Neuronal stem cell (in vitro differentiated cells): ENCODE measurements around the gene COG8.
A peak's percentile ranks its signal among the peaks of the same experiment; 100 is the strongest.

Experiments
- DNase-seq: peaks from one replicate; pipeline ENCODE4 v3.0.0-alpha.2; 2013; ENCODE audit warnings: low spot score
- H2AFZ ChIP-seq: one replicate; pipeline ENCODE4 v1.6.1; 2013; ENCODE audit warnings: mild to moderate bottlenecking, low read length, inconsistent platforms
- H2AK5ac ChIP-seq: 2 replicates; pipeline ENCODE4 v1.6.1; 2013; ENCODE audit warnings: low read depth, mild to moderate bottlenecking, inconsistent platforms, low read length, moderate library complexity, mixed read lengths
- H2BK120ac ChIP-seq: 2 replicates; pipeline ENCODE4 v1.6.1; 2013; ENCODE audit warnings: low read depth, mild to moderate bottlenecking, inconsistent platforms, low read length, moderate library complexity, mixed read lengths
- H2BK12ac ChIP-seq: one replicate; pipeline ENCODE4 v1.6.1; 2013; ENCODE audit warnings: low read length, inconsistent platforms
- H2BK15ac ChIP-seq: 2 replicates; pipeline ENCODE4 v1.6.1; 2013; ENCODE audit warnings: mild to moderate bottlenecking, low read length, inconsistent platforms, mixed read lengths
- H2BK5ac ChIP-seq: one replicate; pipeline ENCODE4 v1.6.1; 2013; ENCODE audit warnings: inconsistent platforms, mild to moderate bottlenecking, low read length, moderate library complexity
- H3K14ac ChIP-seq: one replicate; pipeline ENCODE4 v1.6.1; 2013; ENCODE audit warnings: low read length, inconsistent platforms
- H3K18ac ChIP-seq: 2 replicates; pipeline ENCODE4 v1.6.1; 2013; ENCODE audit warnings: low read length, inconsistent platforms
- H3K23ac ChIP-seq: 2 replicates; pipeline ENCODE4 v1.6.1; 2013; ENCODE audit warnings: low read depth, mild to moderate bottlenecking, mixed read lengths, low read length, inconsistent platforms; ENCODE audit not compliant: poor library complexity
- H3K27ac ChIP-seq: replicated peaks from 3 replicates; pipeline ENCODE4 v1.5.1; 2013; ENCODE audit warnings: low read length, inconsistent platforms
- H3K27me3 ChIP-seq, 3 experiments: 2 replicates each; pipeline ENCODE4 v1.6.1; 2013; ENCODE audit warnings: low read length in 3 of 3, mild to moderate bottlenecking in 2 of 3, inconsistent platforms in 1 of 3, low read depth in 1 of 3, mixed read lengths in 1 of 3, moderate library complexity in 1 of 3; ENCODE audit not compliant: control insufficient read depth in 3 of 3, insufficient read depth in 3 of 3
- H3K36me3 ChIP-seq, 2 donors: replicated peaks in 1 of 2; 2 replicates each; pipeline ENCODE4 v1.6.1; 2013; ENCODE audit warnings: low read length in 2 of 2; ENCODE audit not compliant: control insufficient read depth in 2 of 2, insufficient read depth in 2 of 2
- H3K4ac ChIP-seq: 2 replicates; pipeline ENCODE4 v1.6.1; 2013; ENCODE audit warnings: inconsistent platforms, mild to moderate bottlenecking, low read length, moderate library complexity
- H3K4me1 ChIP-seq, 2 donors: 1 replicate in 1 of 2; 2 replicates in 1 of 2; pipeline ENCODE4 v1.6.1; 2013; ENCODE audit warnings: low read length in 2 of 2, low read depth in 1 of 2; ENCODE audit not compliant: control insufficient read depth in 2 of 2, insufficient read depth in 1 of 2
- H3K4me2 ChIP-seq: one replicate; pipeline ENCODE4 v1.6.1; 2013; ENCODE audit warnings: mild to moderate bottlenecking, low read length, inconsistent platforms; ENCODE audit not compliant: insufficient read depth, poor library complexity, severe bottlenecking
- H3K4me3 ChIP-seq, 2 donors: 2 replicates each; pipeline ENCODE4 v1.5.1; 2013; ENCODE audit warnings: low read length in 2 of 2, mild to moderate bottlenecking in 2 of 2, inconsistent platforms in 1 of 2, moderate library complexity in 1 of 2
- H3K79me1 ChIP-seq: one replicate; pipeline ENCODE4 v1.6.1; 2013; ENCODE audit warnings: low read depth, mild to moderate bottlenecking, inconsistent platforms, low read length, moderate library complexity
- H3K9ac ChIP-seq: one replicate; pipeline ENCODE4 v1.6.1; 2013; ENCODE audit warnings: mild to moderate bottlenecking, low read depth, low read length, inconsistent platforms; ENCODE audit not compliant: poor library complexity
- H3K9me3 ChIP-seq, 2 donors: replicated peaks in 1 of 2; 2 replicates each; pipeline versions ENCODE3 to v1.6.1; 2013; ENCODE audit warnings: low read length in 2 of 2, mild to moderate bottlenecking in 2 of 2, inconsistent platforms in 1 of 2, low read depth in 1 of 2, mixed read lengths in 1 of 2, moderate library complexity in 1 of 2; ENCODE audit not compliant: control insufficient read depth in 2 of 2, insufficient read depth in 1 of 2
- H4K8ac ChIP-seq: one replicate; pipeline ENCODE4 v1.6.1; 2013; ENCODE audit warnings: low read depth, mild to moderate bottlenecking, inconsistent platforms, low read length, moderate library complexity
- H4K91ac ChIP-seq: one replicate; pipeline ENCODE4 v1.6.1; 2013; ENCODE audit warnings: low read length, low read depth, mild to moderate bottlenecking, inconsistent platforms; ENCODE audit not compliant: poor library complexity
- WGBS, 2 donors: extraction: QIAGEN DNeasy Blood & Tissue Kit; methylation state at CpG; one replicate each; pipeline ENCODE4 v1.1.7; 2013; ENCODE audit warnings: missing lambda C conversion rate in 2 of 2, mixed read lengths in 1 of 2; ENCODE audit not compliant: insufficient read length in 2 of 2, insufficient replicate concordance in 1 of 2; ENCODE audit errors: extremely low coverage in 2 of 2; 5-methylcytosine and 5-hydroxymethylcytosine counted together

The COG8 gene

GRCh38 chr16:69313469-69313868, 25.9 kb downstream of the COG8 start:
- no peak overlapping the region for H3K23ac ChIP-seq
- no peak overlapping the region for H3K4me3 ChIP-seq
- H3K79me1 ChIP-seq = peaks cover 21% of the 10 kb centered on the region
- no peak overlapping the region for H2BK120ac ChIP-seq
- peaks cover 2 to 4% of the 10 kb centered on the region in 2 donors for H3K4me1 ChIP-seq
- no peak overlapping the region for H4K8ac ChIP-seq
- DNase-seq = no peak
- H3K18ac ChIP-seq = no peak overlapping the region
- no CpG with 5 or more reads among the region's 5 CpGs for WGBS, 2 donors
- no peak overlapping the region for H3K27ac ChIP-seq
- peaks cover 33 to 54% of the 10 kb centered on the region in 2 donors for H3K36me3 ChIP-seq
- H2BK15ac ChIP-seq = no peak overlapping the region
- H4K91ac ChIP-seq = no peak overlapping the region
- H2BK12ac ChIP-seq = no peak overlapping the region
- no peak overlapping the region for H2AFZ ChIP-seq
- H2AK5ac ChIP-seq = no peak overlapping the region
- no peak overlapping the region for H3K9ac ChIP-seq
- H3K4ac ChIP-seq = no peak overlapping the region
- no peaks in the 10 kb centered on the region for H3K9me3 ChIP-seq
- no peaks in the 10 kb centered on the region for H3K27me3 ChIP-seq
- H2BK5ac ChIP-seq = no peak overlapping the region
- H3K14ac ChIP-seq = no peak overlapping the region
- H3K4me2 ChIP-seq = no peak overlapping the region

GRCh38 chr16:69311533-69312387, 27.6 kb downstream of the COG8 start:
- Histone ChIP-seq H3K27ac (peak overlapping the region; percentile 35), H2BK12ac (no peak overlapping the region), H3K9ac (peak overlapping the region; percentile 95), H4K8ac (no peak overlapping the region), H3K23ac (peak overlapping the region; percentile 93), H2BK15ac (no peak overlapping the region), H2BK5ac (peak overlapping the region; percentile 90), H3K36me3 (peaks cover 24 to 39% of the 10 kb centered on the region in 2 donors), H3K4me1 (peaks cover 2 to 4% of the 10 kb centered on the region in 2 donors), H3K4me2 (peak overlapping the region; percentile 86), H3K79me1 (peaks cover 21% of the 10 kb centered on the region), H2BK120ac (no peak overlapping the region), H3K18ac (peak overlapping the region; percentile 98), H2AK5ac (peak overlapping the region; percentile 56), H3K4me3 (peak overlapping the region; percentile 86 to 97), H3K14ac (peak overlapping the region; percentile 82), H2AFZ (peak overlapping the region; percentile 96), H3K27me3 (no peaks in the 10 kb centered on the region), H4K91ac (no peak overlapping the region), H3K4ac (no peak overlapping the region), H3K9me3 (no peaks in the 10 kb centered on the region)
- peak; percentile 27 for DNase-seq
- no CpG with 5 or more reads among the region's 59 CpGs for WGBS, 2 donors

- Histone ChIP-seq H3K9me3 (no peaks in the 10 kb centered on the region), H3K14ac (peak within 1 kb of the TSS; percentile 82), H2AK5ac (peak within 1 kb of the TSS; percentile 56), H2BK120ac (no peak within 1 kb of the TSS), H3K4me1 (peaks cover 2 to 4% of the 10 kb centered on the region in 2 donors), H3K36me3 (peaks cover 16 to 32% of the 10 kb centered on the region in 2 donors), H3K79me1 (peaks cover 14% of the 10 kb centered on the region), H3K4ac (no peak within 1 kb of the TSS), H3K27ac (peak within 1 kb of the TSS; percentile 35), H4K8ac (no peak within 1 kb of the TSS), H4K91ac (no peak within 1 kb of the TSS), H3K4me2 (peak within 1 kb of the TSS; percentile 86), H3K27me3 (no peaks in the 10 kb centered on the region), H2BK12ac (no peak within 1 kb of the TSS), H2AFZ (peak within 1 kb of the TSS; percentile 96), H2BK15ac (no peak within 1 kb of the TSS), H2BK5ac (peak within 1 kb of the TSS; percentile 90), H3K9ac (peak within 1 kb of the TSS; percentile 95), H3K23ac (peak within 1 kb of the TSS; percentile 93), H3K18ac (peak within 1 kb of the TSS; percentile 98), H3K4me3 (peak within 1 kb of the TSS; percentile 86 to 97)
- WGBS, 2 donors = no CpG with 5 or more reads among the region's 70 CpGs
- peak; percentile 96 for DNase-seq
Observed at GRCh38 chr16:69310653-69311532, 28.5 kb downstream of the COG8 start, which contains the start of gene VPS4A. Gene VPS4A, plus strand, starts transcription at chr16:69311350. Its CDS starts 162 bp downstream, at chr16:69311512.
